ENCODE results near the gene CROCC2.

CROCC2 gene

GRCh38 chr2:240868286-240869108, 37.6 kb upstream of the CROCC2 start, which contains the start of gene AGXT:
AGXT (plus strand) TSS chr2:240868824; CDS start chr2:240868866, 42 bp downstream.
- peak within 1 kb of the TSS; percentile 32 for H3K27ac ChIP-seq
- TF ChIP-seq ZFX (IDR thresholded peaks at IDR 0.05) (no peak), CTCF (conservative IDR thresholded peaks at IDR 0.05) (no peak)

- peak overlapping the region; percentile 32; the same call in 1 of the 2 replicates for H3K27ac ChIP-seq
- TF ChIP-seq CTCF (conservative IDR thresholded peaks at IDR 0.05) = no peak
- no peak for TF ChIP-seq ZFX (IDR thresholded peaks at IDR 0.05)
Measured at GRCh38 chr2:240869109-240869955, 36.8 kb upstream of the CROCC2 start.

- H3K27ac ChIP-seq = no peak overlapping the region
- TF ChIP-seq ZFX (IDR thresholded peaks at IDR 0.05) = no peak
- TF ChIP-seq CTCF (conservative IDR thresholded peaks at IDR 0.05) = no peak
Measured at GRCh38 chr2:240869956-240870875, 35.9 kb upstream of the CROCC2 start.

GRCh38 chr2:240871071-240871958, 34.8 kb upstream of the CROCC2 start:
- TF ChIP-seq CTCF (conservative IDR thresholded peaks at IDR 0.05) = no peak
- TF ChIP-seq ZFX (IDR thresholded peaks at IDR 0.05) = no peak
- no peak overlapping the region for H3K27ac ChIP-seq

GRCh38 chr2:240872317-240873097, 33.6 kb upstream of the CROCC2 start:
- no peak for TF ChIP-seq ZFX (IDR thresholded peaks at IDR 0.05)
- no peak for TF ChIP-seq CTCF (conservative IDR thresholded peaks at IDR 0.05)
- no peak overlapping the region for H3K27ac ChIP-seq
